OCI-M2 (cell line): Measurements from ENCODE around the gene CAMTA1.

ENCODE experiments used
- DNase-seq: peaks from one replicate; lab custom pipeline; 2025; ENCODE audit not compliant: unreplicated experiment; lab: John Stamatoyannopoulos, UW

The CAMTA1 gene

GRCh38 chr1:6957341-6957740 is 172.1 kb downstream of the CAMTA1 start:
- no peak for DNase-seq

GRCh38 chr1:6958407-6959030 is 173.3 kb downstream of the CAMTA1 start:
- no peak for DNase-seq

GRCh38 chr1:6959491-6959890 is 174.2 kb downstream of the CAMTA1 start:
- DNase-seq, result no peak

GRCh38 chr1:6960291-6960811 is 175.1 kb downstream of the CAMTA1 start:
- no peak for DNase-seq

- no peak for DNase-seq
Measured at GRCh38 chr1:6960860-6961259, 175.6 kb downstream of the CAMTA1 start.

GRCh38 chr1:6961289-6961688 is 176.0 kb downstream of the CAMTA1 start:
- DNase-seq, result no peak

GRCh38 chr1:6961905-6962477 is 176.7 kb downstream of the CAMTA1 start:
- no peak for DNase-seq

- no peak for DNase-seq
Measured at GRCh38 chr1:6962478-6962995, 177.3 kb downstream of the CAMTA1 start.

- DNase-seq, result no peak
Measured at GRCh38 chr1:6962996-6963911, 178.0 kb downstream of the CAMTA1 start.

- no peak for DNase-seq
Measured at GRCh38 chr1:6963912-6964307, 178.7 kb downstream of the CAMTA1 start.

- DNase-seq, result no peak
Measured at GRCh38 chr1:6965083-6965934, 180.1 kb downstream of the CAMTA1 start.

- DNase-seq, result no peak
Measured at GRCh38 chr1:6965935-6966241, 180.6 kb downstream of the CAMTA1 start.

GRCh38 chr1:6966326-6966725 is 181.1 kb downstream of the CAMTA1 start:
- DNase-seq, result no peak

- DNase-seq, result no peak
Measured at GRCh38 chr1:6967431-6968111, 182.3 kb downstream of the CAMTA1 start.

GRCh38 chr1:6969106-6969505 is 183.9 kb downstream of the CAMTA1 start:
- DNase-seq, result no peak

- DNase-seq, result no peak
Measured at GRCh38 chr1:6969762-6970161, 184.5 kb downstream of the CAMTA1 start.

- no peak for DNase-seq
Measured at GRCh38 chr1:6970221-6970620, 185.0 kb downstream of the CAMTA1 start.

- no peak for DNase-seq
Measured at GRCh38 chr1:6971048-6971447, 185.8 kb downstream of the CAMTA1 start.

GRCh38 chr1:6971699-6972098 is 186.4 kb downstream of the CAMTA1 start:
- DNase-seq, result no peak

- DNase-seq, result no peak
Measured at GRCh38 chr1:6972399-6972798, 187.1 kb downstream of the CAMTA1 start.
